ENCODE data around the gene ARHGEF18. TPM values are rescaled to one million over a fixed set of nuclear protein-coding genes. Genes with fewer than 3 reads are reported as not detected.
"Not testable (repeated sequence)": the region's sequence is repeated elsewhere in the genome, so short reads cannot be mapped to it uniquely, and the experiment has no call there.

The ARHGEF18 gene
- total RNA-seq: 100 to 1,000 TPM in 1 of 2 donors, 10 to 100 TPM in 1; 89.9 to 144 TPM

- intact Hi-C loops (cut with DNase I): no loop called here
- H3K27ac ChIP-seq: no peak within 1 kb of the TSS
- H3K4me1 ChIP-seq: no peaks in the 10 kb centered on the region
- DNase-seq: no peak
- no peaks in the 10 kb centered on the region for H3K9me3 ChIP-seq
- TF ChIP-seq CTCF (IDR thresholded peaks at IDR 0.05): no peak
- H3K36me3 ChIP-seq: no peaks in the 10 kb centered on the region
- no peaks in the 10 kb centered on the region for H3K27me3 ChIP-seq
- H3K9ac ChIP-seq (ENCODE audit: low read depth in 2 of 2, low read length in 2 of 2): peak within 1 kb of the TSS in 1 of 2 donors; percentile 5
- peak within 1 kb of the TSS; percentile 6 for H3K4me3 ChIP-seq
Observed at GRCh38 chr19:7348587-7349230, at the start of gene ARHGEF18. Gene ARHGEF18 (plus strand): TSS chr19:7348937. CDS start chr19:7362891, 13,954 bp downstream.

GRCh38 chr19:7301525-7301924, 47.2 kb upstream of the ARHGEF18 start:
- Histone ChIP-seq H3K9ac (ENCODE audit: low read depth in 2 of 2, low read length in 2 of 2) (no peak overlapping the region), H3K4me3 (no peak overlapping the region), H3K36me3 (no peaks in the 10 kb centered on the region), H3K4me1 (peaks cover 4% of the 10 kb centered on the region), H3K27ac (peak overlapping the region; percentile 44), H3K27me3 (no peaks in the 10 kb centered on the region), H3K9me3 (no peaks in the 10 kb centered on the region)
- intact Hi-C loops (cut with DNase I): no loop called here
- DNase-seq: peak; percentile 54
- TF ChIP-seq CTCF (IDR thresholded peaks at IDR 0.05): no peak

- Histone ChIP-seq H3K4me1 (peaks cover 4% of the 10 kb centered on the region), H3K27ac (no peak overlapping the region), H3K36me3 (no peaks in the 10 kb centered on the region), H3K27me3 (no peaks in the 10 kb centered on the region), H3K9me3 (no peaks in the 10 kb centered on the region), H3K9ac (ENCODE audit: low read depth in 2 of 2, low read length in 2 of 2) (no peak overlapping the region), H3K4me3 (no peak overlapping the region)
- no peak for DNase-seq
- intact Hi-C loops (cut with DNase I): no loop called here
- no peak for TF ChIP-seq CTCF (IDR thresholded peaks at IDR 0.05)
Observed at GRCh38 chr19:7303470-7303869, 45.3 kb upstream of the ARHGEF18 start.

- TF ChIP-seq CTCF (IDR thresholded peaks at IDR 0.05): no peak
- DNase-seq: peak; percentile 77
- Histone ChIP-seq H3K27ac (no peak overlapping the region), H3K36me3 (no peaks in the 10 kb centered on the region), H3K27me3 (no peaks in the 10 kb centered on the region), H3K9ac (ENCODE audit: low read depth in 2 of 2, low read length in 2 of 2) (no peak overlapping the region), H3K4me3 (no peak overlapping the region), H3K4me1 (peaks cover 4% of the 10 kb centered on the region), H3K9me3 (no peaks in the 10 kb centered on the region)
- intact Hi-C loops (cut with DNase I): no loop called here
Observed at GRCh38 chr19:7304200-7304599, 44.5 kb upstream of the ARHGEF18 start.

- intact Hi-C loops (cut with DNase I): no loop called here
- peak; percentile 44 for DNase-seq
- H3K27me3 ChIP-seq: no peaks in the 10 kb centered on the region
Observed at GRCh38 chr19:7307590-7308218, 41.0 kb upstream of the ARHGEF18 start.

GRCh38 chr19:7308327-7308726, 40.4 kb upstream of the ARHGEF18 start:
- H3K4me1 ChIP-seq; H3K27me3 ChIP-seq; DNase-seq; H3K27ac ChIP-seq; H3K4me3 ChIP-seq; H3K36me3 ChIP-seq; intact Hi-C loops (cut with DNase I); H3K9ac ChIP-seq (ENCODE audit: low read depth in 2 of 2, low read length in 2 of 2); H3K9me3 ChIP-seq: not testable (repeated sequence)

More at GRCh38 chr19:7307590-7308218, 41.0 kb upstream of the ARHGEF18 start:
- H3K4me3 ChIP-seq: no peak overlapping the region
- no peaks in the 10 kb centered on the region for H3K9me3 ChIP-seq
- H3K9ac ChIP-seq (ENCODE audit: low read depth in 2 of 2, low read length in 2 of 2): no peak overlapping the region
- H3K27ac ChIP-seq: no peak overlapping the region
- no peak for TF ChIP-seq CTCF (IDR thresholded peaks at IDR 0.05)
- H3K4me1 ChIP-seq: peaks cover 4% of the 10 kb centered on the region
- no peaks in the 10 kb centered on the region for H3K36me3 ChIP-seq

Measured in colonic mucosa (tissue), 4 donors.